Activated CD4-positive, alpha-beta T cell treated with anti-CD3 and anti-CD28 coated beads, Interleukin-2, amount 50 U/mL, for 4 hours (primary cell): ENCODE measurements around the gene TDRD1.

ENCODE experiments used
- DNase-seq, 2 experiments: peaks; one replicate each; pipeline ENCODE4 v3.0.0-alpha.2; 2020

Gene TDRD1

DNA sequence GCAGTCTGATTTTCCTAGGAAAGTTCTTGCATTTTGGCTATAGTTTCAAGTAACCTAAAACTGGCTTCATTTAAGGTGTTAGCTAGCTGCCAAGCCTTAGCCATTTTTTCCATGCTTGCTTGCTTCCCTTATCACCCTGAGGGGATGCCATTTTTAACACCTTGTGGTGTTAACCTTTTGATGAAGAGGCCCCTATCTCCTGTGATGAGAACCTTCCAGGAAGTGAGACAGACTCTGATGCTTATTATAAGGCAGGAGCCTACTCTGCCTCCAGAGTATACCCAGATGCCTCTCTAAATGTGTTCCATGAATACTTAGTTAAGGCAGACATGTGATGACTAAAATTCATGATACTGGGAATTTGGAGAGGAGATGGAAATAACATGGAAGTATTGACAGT is 55.0 kb downstream of the TDRD1 start:
- no peak for DNase-seq

- no peak for DNase-seq
Observed at GRCh38 chr10:114239117-114239993, 60.2 kb downstream of the TDRD1 start, which contains the start of gene VWA2. VWA2 (plus strand) TSS chr10:114239254; CDS start chr10:114248714, 9,460 bp downstream.

DNA sequence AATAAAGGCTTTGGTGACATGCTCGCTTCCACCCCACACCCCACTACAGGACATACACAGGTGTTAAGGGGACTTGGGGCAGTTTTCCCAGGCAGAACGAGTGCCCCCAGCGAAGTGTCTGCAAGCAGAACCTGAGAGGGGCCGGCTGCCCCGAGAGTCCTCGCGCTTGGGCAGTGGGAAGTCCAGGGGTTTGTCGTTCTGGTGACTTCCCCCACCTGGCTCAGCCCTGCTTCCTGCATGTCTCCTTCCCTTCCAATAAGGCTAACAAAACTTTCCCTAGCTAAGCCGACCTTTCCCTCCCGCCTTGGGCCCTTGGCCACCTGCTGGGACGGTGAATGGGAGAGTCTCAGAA is 60.8 kb downstream of the TDRD1 start:
- no peak for DNase-seq

- DNase-seq: no peak
Observed at GRCh38 chr10:114242235-114242634, 63.1 kb downstream of the TDRD1 start.

DNA sequence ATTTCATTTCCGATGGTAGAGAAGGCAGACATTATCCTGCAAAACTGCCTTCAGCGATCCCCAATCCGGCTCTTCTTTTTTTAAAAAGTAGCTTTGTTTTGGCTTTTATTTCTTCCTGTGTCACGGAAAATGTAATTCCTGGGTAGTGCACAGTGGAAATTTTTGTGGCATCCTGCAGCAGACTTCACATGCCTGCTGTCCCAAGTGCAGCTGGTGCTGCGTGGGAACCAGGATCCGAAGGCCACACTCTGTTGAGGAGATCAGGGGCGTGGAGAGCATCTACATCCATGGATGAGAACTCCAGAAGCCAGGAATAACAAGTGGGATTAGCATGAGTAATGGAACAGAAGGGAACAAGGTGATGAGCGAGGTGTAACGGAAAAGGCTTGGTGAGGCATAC is 64.5 kb downstream of the TDRD1 start:
- DNase-seq: no peak

DNA sequence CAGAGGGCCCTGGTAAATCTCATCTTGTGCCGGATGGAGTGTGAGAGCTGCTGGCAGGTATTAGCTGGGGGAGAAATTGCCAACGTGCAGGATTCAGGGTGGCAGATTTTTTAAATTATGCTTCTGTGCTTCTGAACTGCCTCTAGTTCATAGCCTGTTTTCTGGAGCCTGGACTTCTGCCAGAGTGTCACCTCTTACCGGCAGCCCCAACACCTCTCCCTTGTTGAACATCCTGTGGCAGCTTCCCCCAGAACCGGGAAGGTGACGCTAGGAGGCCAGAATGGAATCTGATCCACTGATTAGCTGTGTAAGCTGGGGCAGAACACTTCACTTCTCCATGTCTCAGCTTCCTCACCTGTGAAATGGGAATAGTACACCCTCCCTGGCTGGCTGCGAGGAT is 65.0 kb downstream of the TDRD1 start:
- DNase-seq: no peak

DNA sequence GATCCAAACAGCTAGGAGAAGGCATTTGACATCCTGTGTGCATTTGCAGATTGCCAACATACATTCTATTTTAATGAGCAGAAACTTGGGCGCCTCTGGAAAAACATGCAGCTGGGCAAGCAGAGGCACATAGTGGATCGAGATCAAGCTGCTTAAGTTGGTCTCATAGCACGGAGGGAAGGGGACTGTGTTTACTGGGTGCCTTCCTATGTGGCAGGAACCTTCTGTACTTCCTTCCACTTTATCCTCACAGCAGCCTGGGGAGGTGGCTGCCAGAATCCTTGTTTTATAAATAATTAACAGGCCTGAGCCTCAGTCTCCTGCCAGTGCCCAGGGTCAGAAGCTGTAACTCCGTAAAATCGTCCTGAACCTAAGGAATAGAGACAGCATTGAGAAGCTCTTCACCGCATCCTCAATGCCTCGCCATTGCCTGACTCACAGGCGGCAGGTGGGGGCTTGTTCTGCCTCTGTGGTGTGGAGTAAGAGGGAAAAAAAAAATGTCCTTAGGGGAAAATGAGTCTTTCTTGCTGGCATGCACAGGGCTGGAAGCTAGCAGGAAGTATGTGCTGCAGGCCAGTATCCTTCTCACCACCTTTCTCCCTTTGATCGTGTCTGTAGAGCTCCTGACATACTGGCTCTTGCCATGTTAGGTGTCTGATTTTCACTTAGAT is 66.1 kb downstream of the TDRD1 start:
- no peak for DNase-seq

GRCh38 chr10:114246679-114247305 is 67.6 kb downstream of the TDRD1 start:
- DNase-seq: no peak

DNA sequence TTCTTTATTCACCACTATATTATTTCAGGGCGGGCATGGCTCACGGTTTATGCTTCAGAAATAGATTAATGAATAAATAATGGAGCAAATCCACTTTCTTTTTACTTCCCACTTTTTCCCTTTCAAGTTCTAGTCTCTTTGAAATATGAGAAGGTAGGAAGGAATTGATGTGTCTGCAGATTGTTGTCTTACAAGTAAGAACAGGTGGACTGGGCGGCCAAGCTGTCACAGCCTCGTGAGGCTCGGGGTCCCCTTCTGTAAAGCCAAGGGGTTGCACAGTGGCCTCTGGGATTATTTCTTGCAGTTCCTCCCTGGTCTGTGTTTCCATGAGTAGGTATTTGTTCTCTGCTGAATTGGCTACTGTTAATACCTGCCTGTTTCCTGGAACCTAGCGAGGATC is 71.1 kb downstream of the TDRD1 start:
- DNase-seq: no peak

DNA sequence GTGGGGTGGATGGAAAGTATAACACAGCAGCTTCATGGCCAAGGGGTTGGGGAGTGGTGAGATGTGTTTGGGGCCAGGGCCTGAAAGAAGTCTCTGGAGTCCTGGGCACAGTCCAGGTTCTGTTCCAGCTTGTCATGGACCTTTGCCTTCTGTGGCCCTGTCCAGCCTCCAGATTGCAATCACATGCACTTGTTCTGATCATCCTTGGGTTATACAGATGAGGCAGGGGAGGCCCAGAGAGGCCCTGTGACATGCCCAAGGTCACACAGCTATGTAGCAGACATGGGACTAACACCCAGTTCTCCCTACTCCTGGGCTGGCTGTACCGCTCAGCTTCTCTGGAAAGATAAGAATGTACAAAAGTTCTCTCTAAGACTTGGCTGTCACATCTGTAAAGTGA is 71.6 kb downstream of the TDRD1 start:
- DNase-seq: no peak

GRCh38 chr10:114252092-114252491 is 72.9 kb downstream of the TDRD1 start:
- no peak for DNase-seq

- DNase-seq: no peak
Observed at GRCh38 chr10:114252883-114253282, 73.7 kb downstream of the TDRD1 start.

GRCh38 chr10:114255227-114255626 is 76.1 kb downstream of the TDRD1 start:
- no peak for DNase-seq

GRCh38 chr10:114256008-114256765 is 77.0 kb downstream of the TDRD1 start:
- DNase-seq: no peak

DNA sequence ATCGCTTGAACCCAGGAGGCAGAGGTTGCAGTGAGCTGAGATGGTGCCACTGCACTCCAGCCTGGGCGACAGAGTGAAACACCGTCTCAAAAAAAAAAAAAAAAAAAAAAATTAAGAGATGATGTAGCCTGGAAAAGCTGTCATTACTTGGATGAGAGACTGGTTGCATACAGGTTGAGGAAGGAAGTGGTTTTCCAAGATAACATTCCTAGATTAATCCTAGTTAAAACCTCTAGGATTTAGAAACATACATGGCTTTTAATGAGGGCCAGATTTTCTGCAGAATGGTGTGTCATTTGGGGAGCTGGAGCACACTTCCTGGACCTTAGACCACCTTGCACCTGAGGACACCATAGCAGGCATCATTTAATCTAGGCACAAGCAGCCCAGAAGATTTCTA is 77.7 kb downstream of the TDRD1 start:
- DNase-seq: no peak

DNA sequence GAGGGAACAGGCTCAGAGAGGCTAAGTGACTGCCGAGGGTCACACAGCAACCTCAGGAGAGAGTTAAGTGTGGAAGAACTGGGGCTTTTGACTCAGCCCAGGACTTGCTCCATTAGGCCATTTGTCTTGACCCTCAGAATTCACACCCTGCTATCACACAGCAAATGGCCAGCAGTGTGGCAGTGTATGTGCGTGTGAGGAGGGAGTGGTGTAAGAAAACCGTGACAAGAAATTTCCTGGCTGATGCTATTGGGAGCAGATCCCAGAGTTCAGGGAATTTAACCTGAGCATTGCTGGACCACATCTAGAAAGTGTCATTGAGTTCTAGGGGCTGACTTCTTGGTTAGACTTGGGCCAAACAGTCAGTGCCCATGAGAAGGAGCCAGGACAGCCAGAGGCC is 78.3 kb downstream of the TDRD1 start:
- DNase-seq: no peak

- DNase-seq: no peak
Observed at GRCh38 chr10:114258274-114258840, 79.2 kb downstream of the TDRD1 start.

DNA sequence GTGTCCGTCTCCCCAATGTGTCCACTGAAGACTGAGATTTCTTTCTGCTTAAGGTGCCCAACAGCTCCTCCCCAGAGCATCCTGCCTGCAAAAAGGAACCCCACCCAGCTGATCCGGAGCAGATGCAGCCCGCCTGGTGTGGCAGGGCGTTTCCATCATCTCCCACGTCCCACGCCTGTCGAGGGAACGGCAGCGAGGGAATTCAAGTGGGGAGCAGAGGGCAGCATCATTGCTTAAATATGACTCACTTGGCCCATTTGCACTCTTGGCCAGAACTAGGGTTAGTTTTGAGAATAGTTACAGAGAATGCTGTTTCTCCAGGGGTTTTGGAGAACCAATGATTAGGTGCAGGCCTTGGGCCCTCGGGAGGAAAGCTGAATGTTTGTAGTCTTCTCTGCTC is 80.7 kb downstream of the TDRD1 start:
- no peak for DNase-seq

- DNase-seq: no peak
Observed at GRCh38 chr10:114260366-114260765, 81.2 kb downstream of the TDRD1 start.

GRCh38 chr10:114261076-114261475 is 81.9 kb downstream of the TDRD1 start:
- no peak for DNase-seq

GRCh38 chr10:114262496-114262895 is 83.3 kb downstream of the TDRD1 start:
- DNase-seq: no peak

DNA sequence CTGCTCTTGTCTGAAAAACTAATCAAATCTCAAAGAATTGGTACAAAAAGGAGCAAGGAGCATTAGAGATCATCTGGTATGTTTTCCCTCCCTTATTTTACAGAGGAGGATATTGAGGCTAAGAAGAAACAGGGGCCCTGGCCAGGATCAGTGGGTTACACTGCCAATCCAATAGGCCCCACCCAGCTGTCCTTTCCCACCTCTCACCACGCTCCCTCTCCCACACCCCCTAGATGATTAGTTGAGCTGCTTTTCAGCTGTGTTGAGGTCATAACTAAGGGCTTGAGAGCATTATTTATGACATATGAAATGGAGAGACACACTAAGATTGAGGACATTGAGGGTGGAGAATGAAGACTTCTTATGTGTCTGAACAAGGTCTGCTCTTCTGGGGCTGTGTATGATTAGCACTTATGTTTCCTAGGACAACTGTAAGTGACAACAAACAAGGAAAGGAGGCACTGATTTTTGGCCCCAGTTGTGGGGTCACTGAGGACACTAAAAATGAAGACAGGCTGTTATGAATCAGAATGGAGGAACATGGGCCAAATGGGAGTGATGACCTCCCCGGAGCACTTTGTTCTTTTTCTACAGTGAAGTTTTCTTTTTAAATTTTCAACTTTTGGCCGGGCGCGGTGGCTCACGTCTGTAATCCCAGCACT is 86.4 kb downstream of the TDRD1 start:
- no peak for DNase-seq
